HG03575 (cell line): ENCODE data around the gene RAD51B.

Source experiments
- ATAC-seq: cut with Tn5 transposase; IDR thresholded peaks from one replicate; pipeline ENCODE4 v1.9.1; 2021; ENCODE audit not compliant: unreplicated experiment, insufficient number of reproducible peaks, low FRiP score; ENCODE audit errors: extremely low read depth

Gene RAD51B

GRCh38 chr14:68459480-68460136, 640.0 kb downstream of the RAD51B start:
- ATAC-seq = no peak

DNA sequence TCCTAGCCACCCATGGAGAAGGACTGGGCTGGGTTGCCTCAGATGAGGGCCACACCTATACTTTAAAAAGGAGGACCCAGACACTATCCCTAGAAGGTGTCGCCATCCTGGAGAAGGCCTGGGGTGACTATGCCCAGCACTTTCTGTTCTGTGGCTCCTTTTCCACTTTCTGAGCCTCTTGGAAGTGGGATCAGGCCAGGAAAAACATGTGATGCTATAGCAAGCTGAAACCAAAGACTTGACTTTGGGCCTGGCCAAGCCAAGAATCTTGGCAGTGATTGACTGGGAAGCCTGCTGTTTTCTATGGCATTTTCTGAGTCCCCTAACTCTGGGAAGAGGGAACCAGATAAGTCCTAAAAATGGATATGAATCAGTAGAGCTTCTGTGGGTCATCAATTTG, 641.0 kb downstream of the RAD51B start:
- ATAC-seq = no peak

GRCh38 chr14:68461086-68461485, 641.5 kb downstream of the RAD51B start:
- ATAC-seq = no peak

DNA sequence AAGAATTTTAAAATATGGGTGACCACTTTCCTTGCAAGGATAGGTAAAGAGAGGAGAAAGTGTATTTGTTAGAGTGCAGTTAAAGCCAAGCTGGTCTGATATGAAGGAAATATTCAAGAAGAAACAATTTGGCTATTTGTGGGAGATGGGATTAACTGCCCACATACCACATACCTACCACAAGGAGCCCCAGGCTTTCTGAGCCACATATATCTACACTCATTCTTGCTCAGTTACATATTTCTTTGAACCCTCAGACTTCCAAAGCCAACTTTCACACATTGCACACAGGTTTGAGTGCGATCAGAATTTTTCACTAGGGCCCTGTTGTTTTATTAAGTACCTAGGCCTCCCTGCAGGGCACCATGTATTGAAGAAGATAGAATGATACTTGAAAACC, 643.1 kb downstream of the RAD51B start:
- ATAC-seq = no peak

GRCh38 chr14:68463299-68463698, 643.7 kb downstream of the RAD51B start:
- ATAC-seq = no peak

DNA sequence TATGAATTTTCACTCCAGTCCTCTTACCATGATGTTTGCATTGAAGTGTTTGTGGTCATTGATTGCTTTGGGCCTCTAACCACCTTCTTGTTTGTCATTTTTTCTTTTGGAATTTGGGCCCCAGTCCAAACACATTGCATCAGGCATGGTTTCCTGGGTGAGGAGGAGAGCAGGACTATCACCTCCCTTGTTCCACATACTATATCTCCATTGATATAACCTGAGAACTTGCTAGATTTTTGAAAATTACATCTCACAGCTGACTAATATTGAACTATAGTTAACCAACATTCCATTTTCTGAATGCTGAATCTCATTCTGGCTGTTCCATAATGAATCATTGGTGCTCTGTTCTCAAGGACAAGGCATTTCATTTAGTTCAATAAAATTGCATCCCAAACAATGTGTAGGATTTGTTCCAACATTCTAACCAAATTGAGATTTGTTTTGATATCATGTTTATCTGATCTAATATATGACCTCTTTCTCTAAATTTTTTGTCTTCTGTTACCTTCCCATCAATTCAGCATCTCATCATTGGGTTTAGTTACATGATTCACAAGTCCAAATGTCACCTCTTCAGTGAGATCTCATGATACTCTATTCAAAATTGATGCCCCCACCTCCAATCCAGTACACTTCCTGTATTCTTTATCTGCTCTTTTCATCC, 644.3 kb downstream of the RAD51B start:
- no peak for ATAC-seq

GRCh38 chr14:68464711-68465110, 645.1 kb downstream of the RAD51B start:
- ATAC-seq = no peak

DNA sequence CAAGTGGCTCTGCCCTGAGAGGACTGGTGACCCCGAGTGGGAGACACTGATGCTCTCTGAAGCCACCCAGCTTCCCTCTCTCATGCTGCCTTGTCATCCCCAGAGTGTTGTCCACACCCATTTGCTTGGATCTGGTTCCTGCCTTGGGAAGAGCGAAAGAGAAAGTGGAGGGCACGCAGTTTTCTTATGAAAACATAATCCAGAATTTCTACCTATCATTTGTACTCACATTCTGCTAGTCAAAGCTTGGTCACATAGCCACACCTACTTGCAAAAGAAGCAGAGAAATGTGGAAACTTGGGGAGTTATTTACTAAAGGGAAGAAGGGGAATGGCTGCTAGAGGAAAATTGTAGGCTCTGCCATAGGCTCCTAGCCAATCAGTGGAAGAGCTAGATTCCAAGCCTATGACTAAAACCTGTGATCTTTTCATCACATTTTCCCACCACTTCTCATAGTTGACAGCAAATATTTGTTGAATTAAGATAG, 647.0 kb downstream of the RAD51B start:
- ATAC-seq = no peak

DNA sequence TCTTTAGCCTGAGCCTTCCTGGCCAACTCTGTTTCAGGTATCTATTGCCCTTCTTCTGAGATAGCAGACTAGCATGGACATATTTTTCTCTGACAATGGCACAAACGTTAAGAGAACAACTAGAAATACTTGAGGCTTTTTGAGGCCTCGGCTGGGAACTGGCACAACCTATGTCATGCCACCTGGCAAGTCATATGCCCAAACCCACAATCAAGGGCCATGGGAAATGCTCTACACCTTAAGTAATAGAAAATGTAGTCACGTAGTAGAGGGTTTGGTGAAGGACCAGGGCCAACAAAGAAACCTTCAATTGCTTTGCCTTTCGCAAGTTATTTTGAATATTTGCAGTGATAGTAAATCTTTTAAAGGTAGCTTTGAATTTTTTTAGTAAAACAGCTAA, 647.8 kb downstream of the RAD51B start:
- no peak for ATAC-seq

GRCh38 chr14:68468437-68469207, 649.0 kb downstream of the RAD51B start:
- ATAC-seq = no peak

DNA sequence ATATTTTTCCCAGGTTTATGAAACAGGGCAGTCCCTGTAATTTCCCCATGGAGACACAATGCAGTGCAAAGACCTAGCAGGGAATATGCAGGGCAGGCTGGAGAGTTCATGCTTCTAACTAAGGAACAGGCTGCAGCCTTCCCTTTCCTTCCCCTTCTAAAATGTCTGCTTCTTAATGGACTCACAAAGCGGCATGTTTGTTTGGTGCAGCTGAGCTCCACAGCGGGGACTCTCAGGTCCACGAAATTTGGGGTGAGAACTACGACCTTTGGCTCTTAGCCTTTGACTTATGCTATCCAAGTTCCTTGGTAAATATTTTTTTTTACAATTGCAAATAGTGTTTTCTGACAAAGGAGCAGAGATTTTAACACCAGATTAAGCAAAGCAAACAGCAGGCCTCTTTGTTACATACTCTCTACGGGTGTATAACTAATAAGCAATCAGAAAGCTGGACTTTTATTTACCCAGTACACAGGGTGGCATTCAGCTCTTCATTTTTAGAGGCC, 649.7 kb downstream of the RAD51B start:
- no peak for ATAC-seq

GRCh38 chr14:68470361-68470760, 650.8 kb downstream of the RAD51B start:
- ATAC-seq = no peak

- ATAC-seq = no peak
These were observed 651.7 kb downstream of the RAD51B start for GRCh38 chr14:68471029-68471963.

DNA sequence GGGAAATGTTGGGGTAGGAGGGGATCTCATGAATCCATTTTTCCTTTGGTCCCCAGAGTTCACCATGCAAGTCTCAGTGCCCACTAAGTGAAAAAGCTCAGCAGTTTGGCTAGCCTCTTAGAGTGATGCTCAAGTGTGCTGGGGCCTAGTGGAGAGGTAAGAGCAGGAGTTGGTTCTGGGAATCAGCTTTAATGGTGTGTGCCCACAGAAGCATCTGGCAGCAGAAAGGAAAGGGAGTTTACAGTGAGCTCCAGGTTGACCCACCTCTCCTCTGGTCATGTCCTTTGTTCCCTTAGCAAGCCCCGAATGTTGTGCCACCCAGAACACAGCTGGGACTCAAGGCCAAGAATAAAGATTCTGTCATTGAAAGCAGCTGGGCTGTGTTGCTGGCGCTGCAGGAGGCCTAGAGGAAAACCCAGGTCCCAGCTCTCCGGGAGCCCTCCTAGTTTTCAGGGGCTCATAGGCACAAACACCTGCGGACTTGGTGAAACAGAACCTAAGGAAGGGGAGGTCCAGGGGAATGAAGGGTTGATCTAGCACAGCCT, 652.5 kb downstream of the RAD51B start:
- no peak for ATAC-seq

DNA sequence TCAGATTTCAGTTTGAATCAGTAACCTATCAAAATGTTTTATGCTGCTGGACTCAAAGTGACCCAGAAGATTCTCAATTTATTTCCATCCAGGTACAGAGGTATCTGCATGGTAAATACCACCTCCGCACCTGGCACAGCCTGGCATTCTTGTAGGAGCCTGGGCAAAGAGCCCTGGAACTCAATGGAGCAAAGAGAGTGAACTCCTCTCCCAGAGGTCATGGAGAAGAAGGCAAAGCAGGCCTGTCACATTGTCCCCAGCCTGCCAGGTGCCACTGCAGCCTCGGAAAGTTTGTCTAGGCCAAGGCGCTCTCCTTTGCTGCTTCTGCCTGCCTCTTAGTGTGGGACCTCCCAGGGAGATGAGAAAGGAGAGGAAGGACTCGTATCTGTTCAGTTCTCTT, 653.5 kb downstream of the RAD51B start:
- no peak for ATAC-seq

DNA sequence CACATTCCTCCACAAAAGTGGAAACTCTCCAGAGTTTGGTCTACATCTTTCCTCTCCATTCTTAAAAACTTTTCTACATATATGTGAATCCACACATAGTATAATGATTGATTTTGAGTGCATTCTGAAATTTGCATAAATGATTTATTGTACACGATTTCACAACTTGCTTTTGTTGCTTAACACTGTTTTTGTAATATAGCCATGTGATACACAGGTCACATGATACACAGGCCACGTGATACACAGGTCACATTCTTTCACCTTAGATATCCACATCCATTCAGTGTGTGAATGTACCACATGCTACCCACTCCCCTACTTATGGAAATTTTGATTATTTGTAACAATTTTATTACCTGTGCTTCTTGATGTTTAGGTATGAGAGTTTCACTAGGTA, 654.2 kb downstream of the RAD51B start:
- ATAC-seq = no peak

- ATAC-seq = no peak
These were observed 655.2 kb downstream of the RAD51B start for GRCh38 chr14:68474741-68475140.

DNA sequence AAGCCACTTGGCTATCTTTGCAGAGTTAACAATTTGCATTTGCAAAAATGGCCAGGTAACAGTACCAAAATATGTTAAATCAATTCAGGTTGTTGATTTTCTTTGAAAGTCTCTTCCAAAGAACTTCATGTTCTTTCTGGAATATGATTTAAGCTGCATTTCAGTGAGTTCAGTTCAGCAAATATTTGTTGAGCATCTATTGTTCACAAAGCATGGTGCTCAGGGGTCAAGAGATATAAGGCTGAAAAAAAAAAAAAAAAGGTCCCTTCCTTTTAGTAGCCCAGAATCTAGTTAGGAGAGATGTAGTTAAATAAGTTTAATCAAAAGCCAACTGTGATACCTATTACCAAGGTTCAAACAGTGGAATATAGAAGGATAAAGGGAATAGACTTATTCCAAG, 656.2 kb downstream of the RAD51B start:
- no peak for ATAC-seq
